Smooth muscle cell of the brain vasculature (primary cell): ENCODE measurements around the gene GRB10.
A peak's percentile ranks its signal among the peaks of the same experiment; 100 is the strongest.
"Not testable (repeated sequence)": the region's sequence is repeated elsewhere in the genome, so short reads cannot be mapped to it uniquely, and the experiment has no call there.

ENCODE experiments used
- DNase-seq: peaks from one replicate; pipeline ENCODE4 v3.0.0-alpha.2; 2012; ENCODE audit warnings: low read depth, low spot score

Gene GRB10

DNA sequence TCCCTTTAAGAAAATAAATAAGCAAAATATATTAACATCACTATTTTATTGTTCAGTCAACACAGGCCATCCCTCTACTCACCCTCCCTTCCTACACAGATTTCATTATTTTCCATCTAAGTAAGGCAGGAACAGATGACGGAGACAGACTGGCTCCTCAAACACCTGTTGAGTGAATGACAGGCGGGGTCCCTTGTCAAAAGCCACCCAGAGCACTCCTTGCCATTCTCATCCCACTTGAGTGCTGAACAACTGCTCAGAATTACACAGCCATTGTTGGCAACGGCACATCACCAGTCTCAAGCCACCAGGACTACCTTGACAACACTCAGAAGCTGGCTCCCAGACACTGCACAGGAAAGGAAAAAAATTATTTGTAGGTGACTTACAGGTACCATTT is 3.3 kb downstream of the GRB10 start:
- no peak for DNase-seq

DNA sequence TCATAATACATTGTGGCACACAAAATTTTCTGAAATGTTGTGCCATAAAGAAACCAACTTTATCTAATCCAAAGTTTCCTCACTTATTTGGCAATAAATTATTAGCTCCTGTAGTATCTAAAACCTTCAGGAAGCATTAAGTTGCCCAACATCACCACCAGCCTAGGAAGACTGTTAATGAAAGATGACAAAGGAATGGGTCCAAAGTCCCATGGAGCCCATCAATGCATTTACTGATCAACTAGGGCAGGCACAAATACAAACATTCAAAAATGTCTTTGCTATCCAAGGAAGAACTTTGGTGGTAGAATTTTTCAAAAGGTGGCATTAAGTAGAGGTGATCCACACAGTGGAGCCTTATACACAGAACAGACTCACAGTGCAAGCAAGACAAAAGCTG is 4.5 kb downstream of the GRB10 start:
- no peak for DNase-seq

DNA sequence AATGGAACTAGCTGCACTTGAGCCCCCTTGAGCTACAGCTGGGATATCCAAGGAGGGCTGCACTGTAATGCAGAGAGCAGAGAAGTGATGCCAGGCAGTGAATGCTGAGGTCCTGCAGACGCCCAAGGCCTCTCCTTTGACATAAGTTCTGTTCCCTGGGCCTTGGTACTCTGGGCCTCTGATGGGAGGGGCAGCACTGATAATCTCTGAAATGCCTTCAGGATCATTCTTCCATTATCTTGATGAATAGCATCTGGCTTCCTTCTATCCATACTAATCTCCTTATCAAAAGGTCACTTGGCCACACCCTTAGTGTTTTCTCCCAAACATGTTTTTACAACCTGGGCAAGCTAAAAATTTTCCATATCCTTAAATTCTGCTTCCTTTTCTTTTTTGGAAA is 6.9 kb downstream of the GRB10 start:
- DNase-seq, result no peak

DNA sequence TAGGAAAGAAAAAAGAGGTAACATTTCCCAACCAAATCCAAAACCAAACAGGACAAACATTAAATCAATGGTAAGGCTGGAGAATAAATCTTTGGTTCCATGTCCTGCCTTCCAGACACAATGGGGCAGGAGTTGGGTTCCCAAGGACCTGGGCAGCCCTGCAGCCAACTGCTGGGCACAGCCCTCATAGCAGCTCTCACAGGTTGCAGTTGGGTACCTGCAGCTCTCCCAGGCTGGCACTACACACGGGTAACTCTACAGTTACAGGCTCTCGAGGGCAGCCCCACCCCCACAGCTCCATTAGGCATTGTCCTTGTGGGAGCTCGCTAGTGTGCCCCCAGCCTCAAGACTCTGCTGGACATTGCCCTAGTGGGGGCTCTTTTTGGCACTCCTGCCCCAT is 7.5 kb downstream of the GRB10 start:
- no peak for DNase-seq

DNA sequence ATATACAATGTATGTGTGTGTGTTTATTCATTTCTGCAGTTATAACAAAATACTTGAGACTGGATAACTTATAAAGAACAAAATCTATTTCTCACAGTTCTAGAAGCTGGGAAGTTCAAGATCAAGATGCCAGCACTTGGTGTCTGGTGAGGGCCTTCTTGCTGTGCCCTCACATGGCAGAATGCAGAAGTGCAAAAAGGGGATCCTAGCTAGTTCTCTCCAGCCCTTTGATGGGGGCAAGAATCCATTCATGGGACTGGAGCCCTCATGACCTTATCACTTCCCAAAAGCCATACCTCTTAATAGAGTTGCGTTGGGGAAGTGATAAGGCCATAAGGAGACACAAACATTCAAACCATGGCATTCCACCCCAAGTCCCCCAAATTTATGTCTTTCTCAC is 8.4 kb downstream of the GRB10 start:
- no peak for DNase-seq

DNA sequence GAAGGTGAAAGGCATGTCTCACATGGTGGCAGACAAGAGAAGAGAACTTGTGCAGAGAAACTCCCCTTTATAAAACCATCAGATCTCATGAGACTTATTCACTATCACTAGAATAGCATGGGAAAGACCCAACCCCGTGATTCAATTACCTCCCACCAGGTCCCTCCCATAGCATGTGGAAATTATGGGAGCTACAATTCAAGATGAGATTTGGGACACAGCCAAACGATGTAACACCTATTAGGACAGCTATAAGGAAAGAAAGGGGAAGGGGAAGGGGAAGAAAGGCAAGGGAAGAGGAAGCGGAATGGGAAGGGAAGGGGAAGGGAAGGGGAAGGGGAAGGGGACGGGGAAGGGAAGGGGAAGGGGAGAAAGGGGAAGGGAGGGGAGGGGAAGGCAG is 9.6 kb downstream of the GRB10 start:
- not testable (repeated sequence) for DNase-seq

DNA sequence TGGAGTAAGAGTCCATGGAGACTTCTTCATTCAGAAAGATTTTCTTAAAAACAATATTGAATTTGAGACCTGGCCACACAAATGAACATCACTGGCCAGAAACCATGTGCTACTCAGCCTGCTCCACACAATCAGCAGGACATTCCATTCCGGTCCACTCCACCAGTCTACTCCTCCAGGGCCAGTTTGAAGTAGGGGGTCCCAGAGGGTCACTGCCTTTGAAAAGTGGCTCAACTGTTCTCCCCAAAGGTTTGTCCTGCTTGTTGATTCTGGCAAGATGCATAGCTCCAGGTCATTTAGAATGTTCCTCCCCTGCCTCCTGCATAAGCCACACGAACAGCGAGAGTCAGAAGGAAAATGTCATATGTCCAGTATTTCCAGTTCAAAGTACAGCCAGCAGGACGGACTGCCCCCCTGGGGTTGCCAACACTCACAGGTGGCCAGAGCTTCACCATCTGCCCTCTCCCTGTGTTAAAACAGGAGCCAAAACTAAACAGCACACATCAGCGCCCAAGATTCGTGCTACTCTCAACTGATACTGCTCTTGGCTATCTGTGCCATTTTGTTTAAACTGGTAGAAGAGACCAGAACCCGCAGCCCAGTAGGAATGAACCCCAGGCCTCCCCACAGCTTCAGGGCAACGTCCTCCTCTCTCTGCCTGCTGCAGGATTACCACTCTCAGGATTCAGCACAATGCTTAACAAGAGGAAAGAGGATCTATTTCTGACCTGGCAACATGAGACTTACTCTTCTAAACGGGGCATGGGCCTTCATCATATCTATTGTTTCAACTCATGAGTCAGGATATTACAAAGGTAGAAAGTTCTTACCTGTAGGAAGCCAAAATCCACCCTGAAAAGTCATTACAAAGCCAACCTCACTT is 11.3 kb downstream of the GRB10 start:
- DNase-seq, result peak; percentile 84

DNA sequence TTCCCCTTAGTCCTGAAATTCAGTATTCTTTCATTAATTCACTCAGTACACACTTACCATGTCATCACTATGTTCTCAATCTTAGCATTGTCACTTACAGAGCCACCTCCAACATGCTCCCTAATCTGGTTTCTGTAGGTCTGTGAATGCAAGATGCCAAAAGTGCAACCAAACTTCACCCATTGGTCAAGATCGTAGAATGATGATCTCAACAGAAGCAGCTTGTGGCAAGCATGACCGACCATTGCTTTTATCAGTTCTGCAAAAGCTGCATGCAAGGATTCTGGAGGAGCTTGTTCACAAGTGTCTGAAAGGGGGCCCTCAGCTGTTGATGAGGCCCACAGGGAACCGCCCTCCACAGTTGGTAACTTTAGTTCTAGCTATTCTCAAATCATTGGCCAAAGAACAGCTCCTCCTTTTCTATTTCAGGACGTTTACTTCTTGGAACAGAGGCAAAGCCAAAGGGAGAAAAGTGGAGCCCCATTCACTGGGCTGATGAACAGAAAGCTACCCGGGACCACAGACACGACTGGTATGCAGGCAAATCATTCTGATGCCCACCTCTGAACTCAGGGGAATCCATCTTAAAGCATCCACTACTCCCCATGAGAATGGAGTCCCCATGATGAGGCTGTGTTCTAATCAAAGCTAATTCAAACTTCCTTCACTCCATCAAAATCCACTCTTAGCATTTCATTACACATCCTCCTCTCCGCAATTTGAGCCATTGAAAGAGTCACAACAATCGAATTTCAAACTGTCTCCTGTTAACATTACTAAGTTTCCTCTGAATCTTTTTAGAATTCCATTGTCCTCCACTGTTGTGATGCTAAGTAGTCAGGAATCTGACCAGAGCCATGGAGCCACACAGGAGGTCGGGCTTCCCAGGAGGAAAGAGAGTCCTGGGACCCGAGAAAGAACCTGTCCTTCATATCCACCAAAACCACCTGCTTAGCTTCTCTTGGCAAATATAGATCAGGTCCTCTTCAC is 13.9 kb downstream of the GRB10 start:
- DNase-seq, result no peak

DNA sequence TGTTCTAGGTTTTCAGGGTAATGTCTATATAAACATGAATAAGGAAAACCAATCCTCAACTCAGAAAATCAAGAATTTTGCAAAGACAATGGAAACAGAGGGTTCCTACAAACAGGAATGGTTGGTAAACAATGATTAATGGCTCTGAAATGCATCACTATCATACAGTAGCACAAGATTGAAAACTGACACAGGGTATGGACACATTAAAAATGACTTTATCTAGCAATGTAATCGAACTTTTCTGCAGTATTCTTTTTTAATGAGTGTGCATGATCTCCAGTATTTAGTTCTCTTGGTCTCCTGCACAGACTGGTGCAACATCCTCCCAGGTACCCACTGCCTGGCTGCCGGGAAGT is 15.9 kb downstream of the GRB10 start:
- no peak for DNase-seq

DNA sequence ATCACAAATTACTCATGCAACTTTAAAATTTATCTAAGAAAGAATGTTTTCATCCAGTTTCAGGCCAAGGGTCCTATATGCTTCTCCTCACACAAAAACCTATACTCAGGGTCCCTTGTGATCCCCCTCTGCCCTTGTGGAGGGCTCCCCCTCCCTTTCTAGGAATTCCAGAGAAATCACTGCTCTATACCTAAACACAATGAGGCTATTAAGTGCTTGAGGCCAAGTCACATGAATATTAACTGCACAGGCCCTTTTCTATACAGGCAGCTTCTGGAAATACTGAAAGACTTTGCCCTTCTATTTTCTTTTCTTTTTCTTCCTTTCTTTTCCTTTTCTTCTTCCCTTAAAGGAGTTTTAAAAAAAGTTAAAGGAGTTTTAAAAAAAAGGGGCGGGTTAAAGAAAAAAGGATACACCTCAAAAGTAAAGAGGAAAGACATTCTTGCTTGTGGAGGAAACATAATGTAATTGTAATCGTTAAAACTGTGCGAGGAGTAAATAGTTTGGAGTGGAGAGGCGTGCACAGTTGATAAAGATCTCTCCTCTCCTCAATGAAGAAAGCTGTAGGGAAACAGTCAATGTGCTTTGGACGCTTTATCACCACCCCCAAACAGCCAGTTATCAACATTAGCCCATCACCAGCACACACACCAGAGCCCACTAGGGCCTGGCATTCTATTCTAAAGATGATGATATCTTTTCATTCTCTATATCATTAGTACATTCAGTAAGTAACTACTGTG is 16.4 kb downstream of the GRB10 start:
- no peak for DNase-seq

DNA sequence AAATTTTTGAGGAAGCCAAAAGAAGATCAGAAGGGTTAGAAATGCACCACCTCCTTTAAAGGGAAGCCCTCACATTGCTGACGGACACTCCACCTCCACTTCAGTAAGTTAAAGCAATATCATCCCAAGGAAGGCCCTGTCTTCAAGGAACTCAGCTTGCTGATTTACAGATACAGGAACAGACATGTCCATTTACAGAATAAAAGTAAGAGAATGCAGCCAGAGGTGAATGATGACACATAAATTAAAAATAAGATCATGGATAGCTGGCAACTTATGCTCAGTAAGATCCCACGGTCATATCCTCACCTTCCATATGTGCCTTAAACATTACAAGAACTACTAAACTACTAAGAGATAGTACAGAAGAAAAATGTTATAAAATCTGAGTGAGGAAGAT is 20.4 kb downstream of the GRB10 start:
- DNase-seq, result no peak

DNA sequence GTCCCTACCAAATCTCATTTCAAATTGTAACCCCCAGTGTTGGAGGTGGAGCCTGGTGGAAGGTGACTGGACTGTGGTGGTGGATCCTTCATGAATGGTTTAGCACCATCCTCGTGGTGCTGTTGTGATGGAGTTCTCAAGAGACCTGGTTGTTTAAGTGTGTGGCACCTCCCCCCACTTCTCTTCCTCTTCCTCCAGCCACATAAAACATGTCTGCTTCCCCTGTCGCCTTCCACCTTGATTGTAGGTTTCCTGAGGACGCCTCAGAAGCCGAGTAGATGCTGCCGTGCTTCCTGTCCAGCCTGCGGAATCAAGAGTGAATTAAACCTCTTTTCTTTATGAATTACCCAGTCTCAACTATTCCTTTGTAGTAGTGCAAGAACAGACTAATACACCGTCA is 21.0 kb downstream of the GRB10 start:
- DNase-seq, result no peak

DNA sequence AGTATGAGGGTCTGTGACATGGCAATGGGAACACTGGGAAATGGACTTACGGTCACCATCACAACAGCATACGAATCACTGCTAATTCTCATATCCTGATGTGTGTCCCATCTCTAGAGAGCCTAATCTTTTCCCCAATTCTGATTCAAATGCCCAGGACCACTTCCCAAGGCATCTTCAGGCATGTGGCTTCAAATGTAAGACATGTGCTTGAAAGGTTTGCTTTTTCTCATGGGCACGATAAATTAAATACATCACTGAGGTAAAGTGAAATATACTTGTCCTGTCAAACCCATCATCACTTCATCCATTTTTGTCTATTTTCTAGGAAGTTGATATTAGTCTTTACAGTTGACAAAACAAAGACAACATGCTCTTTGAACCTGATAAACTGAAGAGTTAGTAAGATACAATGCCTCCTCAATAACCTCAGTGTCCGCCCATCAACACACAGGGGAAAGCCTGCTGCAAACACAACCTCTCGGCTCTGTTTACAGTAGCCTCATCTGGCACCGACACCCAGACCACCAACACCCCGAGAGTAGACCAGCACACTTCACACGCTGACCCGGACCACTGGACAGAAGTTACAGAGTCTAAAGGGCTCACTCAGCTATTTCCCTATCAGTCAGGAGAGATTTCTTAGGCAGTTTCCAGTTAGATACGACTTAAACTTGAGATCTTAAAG is 24.8 kb downstream of the GRB10 start:
- no peak for DNase-seq

DNA sequence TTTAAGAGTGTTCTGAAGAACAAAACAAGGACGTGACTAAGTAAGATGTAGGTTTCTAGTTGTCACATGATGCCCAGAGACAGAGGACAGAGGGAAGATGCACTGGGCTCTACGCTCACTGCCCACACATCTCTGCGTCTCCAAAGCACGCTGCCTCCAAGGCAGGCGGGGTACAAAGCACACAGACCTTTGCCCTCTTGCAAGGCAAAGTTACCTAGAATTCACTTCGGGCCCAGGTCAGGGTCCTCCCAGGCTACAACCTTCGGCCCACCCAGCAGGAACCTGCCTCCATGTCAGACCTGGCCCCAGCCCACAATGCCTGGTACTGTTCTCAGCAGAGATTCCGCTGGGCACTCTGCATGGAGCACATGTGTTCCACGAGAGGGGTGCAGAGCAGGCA is 26.5 kb downstream of the GRB10 start:
- no peak for DNase-seq

DNA sequence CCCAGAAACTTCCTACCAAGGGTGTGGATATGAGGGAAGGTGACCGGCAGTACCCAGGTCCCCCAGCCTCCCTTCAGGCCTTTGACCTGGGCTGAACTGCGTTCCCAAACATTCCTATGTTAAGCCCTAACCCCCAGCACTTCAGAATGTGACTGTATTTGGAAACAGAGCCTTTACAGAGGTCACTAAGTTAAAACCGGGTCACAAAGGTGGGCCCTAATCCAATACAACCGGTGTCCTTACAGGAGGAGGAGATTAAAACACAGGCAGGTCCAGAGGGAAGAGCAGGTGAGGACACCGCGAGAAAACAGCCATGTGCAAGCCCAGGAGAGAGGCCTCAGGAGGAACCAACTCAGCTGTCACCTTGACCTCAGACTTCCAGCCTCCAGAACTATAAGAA is 28.0 kb downstream of the GRB10 start:
- DNase-seq, result no peak

DNA sequence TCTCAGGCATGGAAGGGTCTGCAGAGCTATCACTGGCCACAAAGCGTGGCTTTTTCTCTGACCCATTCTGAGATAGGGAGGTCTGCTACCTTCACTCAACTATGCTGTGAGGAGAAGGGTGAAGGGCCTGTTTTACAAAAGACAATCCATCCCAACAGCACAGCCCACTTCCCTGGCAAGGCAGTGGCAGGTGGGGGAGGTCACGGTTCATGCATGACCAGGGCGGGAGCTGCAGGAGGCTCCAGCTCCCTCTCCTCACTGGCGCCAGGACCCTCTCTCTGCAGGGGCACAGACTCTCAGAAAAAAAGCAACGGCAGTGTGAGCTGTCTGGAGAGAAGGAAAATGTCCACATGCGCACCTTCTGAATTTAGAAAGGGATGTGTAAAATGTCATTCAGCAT is 28.5 kb downstream of the GRB10 start:
- no peak for DNase-seq

DNA sequence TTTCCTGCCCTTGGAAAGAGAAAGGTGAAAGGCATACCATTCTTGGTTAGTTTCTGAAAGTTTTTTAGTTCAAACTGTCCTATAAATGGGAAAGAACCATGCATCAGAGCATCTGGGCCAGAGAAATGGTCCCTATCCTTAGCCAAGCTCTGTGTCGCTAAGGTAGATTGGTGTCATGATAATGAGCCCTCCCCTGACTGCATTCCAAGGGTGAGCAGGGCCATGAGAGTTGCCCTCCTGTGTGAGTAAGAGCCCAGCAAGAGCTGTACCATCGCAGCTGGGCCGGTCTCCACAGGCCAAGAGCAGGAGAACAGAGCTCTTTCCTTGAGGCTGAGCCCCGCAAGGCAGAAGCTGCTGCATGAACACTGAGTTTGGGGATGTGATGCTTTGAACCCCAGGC is 30.3 kb downstream of the GRB10 start:
- DNase-seq, result no peak

DNA sequence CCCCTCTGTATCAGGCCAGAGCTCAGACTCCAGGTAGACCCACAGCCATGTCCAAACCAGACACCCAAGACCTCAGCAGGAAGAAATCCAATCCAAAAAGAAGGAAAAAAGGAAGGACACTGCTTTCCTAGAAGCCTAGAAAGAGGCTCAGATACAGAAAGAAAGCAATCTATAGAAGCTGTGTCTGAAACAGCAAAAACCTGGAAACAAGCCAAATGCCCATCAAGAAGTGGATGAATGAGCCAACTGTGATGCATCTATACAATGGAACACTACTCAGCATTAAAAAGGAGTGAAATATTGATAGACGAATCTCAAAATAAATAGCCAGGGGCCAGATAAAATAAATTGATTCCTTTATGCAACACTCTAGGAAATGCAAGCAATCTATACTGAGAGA is 31.6 kb downstream of the GRB10 start:
- no peak for DNase-seq

DNA sequence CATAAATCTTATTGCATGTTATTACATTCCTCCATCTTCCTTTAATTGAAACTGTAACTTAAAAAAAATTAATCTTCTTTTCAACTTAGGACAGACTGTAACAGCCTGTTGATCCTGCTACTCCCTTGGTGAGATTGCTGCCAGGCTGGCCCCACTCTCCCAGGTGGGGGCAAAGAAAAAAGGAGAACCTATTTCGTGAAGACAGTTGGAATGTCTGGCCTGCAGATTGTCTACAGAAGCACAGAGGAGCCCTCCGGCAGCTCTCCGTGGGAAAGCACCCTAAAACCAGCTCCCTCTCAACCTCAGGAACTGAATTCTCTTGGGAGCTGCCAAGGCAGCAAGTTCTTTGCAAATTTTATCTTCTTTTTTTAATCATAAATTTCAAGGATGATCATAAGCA is 32.8 kb downstream of the GRB10 start:
- no peak for DNase-seq

DNA sequence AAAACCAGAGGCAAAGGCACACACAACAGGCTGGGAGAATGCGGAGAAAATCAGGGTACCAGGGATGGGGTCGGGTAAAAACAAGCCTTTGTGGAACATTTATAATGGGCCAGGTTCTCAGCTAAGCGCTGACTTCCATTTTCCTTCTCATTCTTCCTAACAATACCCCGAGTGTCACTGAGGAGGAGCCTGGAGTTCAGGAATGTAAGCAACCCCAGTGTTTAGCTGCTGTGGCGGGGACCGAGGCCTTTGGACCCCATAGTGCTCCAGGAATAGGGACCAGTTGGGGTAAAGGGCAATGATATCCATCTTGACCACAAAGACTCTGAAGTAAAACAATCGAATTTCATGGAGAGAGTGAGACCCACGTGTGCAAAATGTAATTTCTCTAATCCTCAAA is 34.2 kb downstream of the GRB10 start:
- DNase-seq, result no peak

DNA sequence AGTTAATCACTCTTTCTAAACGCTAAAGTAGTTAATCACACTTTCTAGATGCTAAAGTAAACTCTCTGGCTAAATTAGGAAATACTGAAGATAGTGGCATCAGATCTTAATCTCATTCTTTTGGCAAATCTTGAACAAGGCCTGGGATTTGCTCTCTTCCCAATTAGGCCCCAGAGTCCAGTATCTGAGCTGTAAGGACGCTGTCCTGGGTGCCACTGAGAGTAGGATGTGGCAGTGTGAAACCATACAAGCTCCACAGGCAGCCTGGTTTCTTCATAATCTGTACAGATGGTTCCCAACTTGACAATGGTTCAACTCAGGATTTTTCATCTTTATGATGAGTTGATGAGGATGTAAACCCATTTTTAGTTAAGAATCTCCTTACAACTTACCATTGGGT is 36.9 kb downstream of the GRB10 start:
- no peak for DNase-seq

DNA sequence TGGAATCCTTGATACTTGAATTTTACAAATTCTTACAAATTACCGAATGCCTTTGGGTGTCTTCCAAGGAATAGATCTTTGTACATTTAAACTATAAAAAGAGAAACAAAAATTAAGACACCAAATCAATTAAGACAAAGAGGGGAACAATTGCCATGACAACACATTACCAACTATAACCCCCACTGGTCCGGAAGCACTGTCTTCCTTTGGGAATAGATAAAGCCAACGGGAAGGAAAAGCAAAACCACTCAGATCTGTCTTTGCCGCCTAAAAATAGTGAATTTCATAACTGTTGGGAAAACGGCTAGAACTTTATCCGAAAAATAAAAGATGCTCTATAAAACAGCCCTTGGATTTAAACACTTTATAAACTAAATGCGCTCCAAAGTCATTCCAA is 37.4 kb downstream of the GRB10 start:
- DNase-seq, result no peak
